ENCODE results near the gene CYP27C1.

CYP27C1 gene

DNA sequence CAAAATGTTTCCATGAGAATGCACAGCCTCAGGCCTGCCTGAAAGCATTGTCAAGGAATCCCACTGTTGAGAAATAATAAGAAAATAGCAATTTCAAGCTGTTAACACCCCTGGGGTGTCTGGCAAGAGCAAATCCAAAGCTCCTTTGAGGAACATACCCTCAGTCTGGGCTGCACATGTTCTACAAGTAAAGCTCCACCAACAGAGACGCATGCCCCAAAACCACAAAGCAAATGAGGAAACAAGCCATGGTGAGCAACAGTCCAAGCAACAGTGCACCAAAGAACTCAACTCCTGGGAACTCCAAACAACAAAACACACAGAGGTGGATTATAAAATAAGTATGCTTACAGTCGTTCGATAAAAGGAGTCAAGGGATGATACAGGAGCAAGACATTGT, 40.3 kb downstream of the CYP27C1 start:
- Histone ChIP-seq H3K4me2 (ENCODE audit: low read depth, low read length, poor library complexity, severe bottlenecking) (no peak overlapping the region), H3K36me3 (ENCODE audit: insufficient read depth, low read length) (no peaks in the 10 kb centered on the region), H3F3A (ENCODE audit: low read depth) (no peaks in the 10 kb centered on the region; the same call in 1 of the 2 replicates), H3K9me3 (ENCODE audit: insufficient read depth, low read depth, low read length) (no peaks in the 10 kb centered on the region), H3K9ac (ENCODE audit: low read depth, low read length, poor library complexity, severe bottlenecking) (no peak overlapping the region), H3K4me3 (ENCODE audit: low read length, poor library complexity, severe bottlenecking) (no peak overlapping the region), H3K79me2 (ENCODE audit: insufficient read depth, low read length) (no peaks in the 10 kb centered on the region), H4K20me1 (ENCODE audit: insufficient read depth, low read length, poor library complexity, severe bottlenecking) (no peaks in the 10 kb centered on the region), H2AFZ (ENCODE audit: low read length) (no peak overlapping the region), H3K27me3 (ENCODE audit: insufficient read depth, low read length, poor library complexity, severe bottlenecking) (no peaks in the 10 kb centered on the region), H3K4me1 (ENCODE audit: insufficient read depth, low read length, poor library complexity, severe bottlenecking) (no peaks in the 10 kb centered on the region), H3K9me2 (replicated peaks; ENCODE audit: low read depth, low read length) (no peaks in the 10 kb centered on the region)
- TF ChIP-seq, protein P1, sequence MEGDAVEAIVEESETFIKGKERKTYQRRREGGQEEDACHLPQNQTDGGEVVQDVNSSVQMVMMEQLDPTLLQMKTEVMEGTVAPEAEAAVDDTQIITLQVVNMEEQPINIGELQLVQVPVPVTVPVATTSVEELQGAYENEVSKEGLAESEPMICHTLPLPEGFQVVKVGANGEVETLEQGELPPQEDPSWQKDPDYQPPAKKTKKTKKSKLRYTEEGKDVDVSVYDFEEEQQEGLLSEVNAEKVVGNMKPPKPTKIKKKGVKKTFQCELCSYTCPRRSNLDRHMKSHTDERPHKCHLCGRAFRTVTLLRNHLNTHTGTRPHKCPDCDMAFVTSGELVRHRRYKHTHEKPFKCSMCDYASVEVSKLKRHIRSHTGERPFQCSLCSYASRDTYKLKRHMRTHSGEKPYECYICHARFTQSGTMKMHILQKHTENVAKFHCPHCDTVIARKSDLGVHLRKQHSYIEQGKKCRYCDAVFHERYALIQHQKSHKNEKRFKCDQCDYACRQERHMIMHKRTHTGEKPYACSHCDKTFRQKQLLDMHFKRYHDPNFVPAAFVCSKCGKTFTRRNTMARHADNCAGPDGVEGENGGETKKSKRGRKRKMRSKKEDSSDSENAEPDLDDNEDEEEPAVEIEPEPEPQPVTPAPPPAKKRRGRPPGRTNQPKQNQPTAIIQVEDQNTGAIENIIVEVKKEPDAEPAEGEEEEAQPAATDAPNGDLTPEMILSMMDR (conservative IDR thresholded peaks at IDR 0.05; ENCODE audit: low read length), result no peak
- TF ChIP-seq EZH2phosphoT487 (IDR thresholded peaks at IDR 0.05; ENCODE audit: borderline replicate concordance), result no peak

DNA sequence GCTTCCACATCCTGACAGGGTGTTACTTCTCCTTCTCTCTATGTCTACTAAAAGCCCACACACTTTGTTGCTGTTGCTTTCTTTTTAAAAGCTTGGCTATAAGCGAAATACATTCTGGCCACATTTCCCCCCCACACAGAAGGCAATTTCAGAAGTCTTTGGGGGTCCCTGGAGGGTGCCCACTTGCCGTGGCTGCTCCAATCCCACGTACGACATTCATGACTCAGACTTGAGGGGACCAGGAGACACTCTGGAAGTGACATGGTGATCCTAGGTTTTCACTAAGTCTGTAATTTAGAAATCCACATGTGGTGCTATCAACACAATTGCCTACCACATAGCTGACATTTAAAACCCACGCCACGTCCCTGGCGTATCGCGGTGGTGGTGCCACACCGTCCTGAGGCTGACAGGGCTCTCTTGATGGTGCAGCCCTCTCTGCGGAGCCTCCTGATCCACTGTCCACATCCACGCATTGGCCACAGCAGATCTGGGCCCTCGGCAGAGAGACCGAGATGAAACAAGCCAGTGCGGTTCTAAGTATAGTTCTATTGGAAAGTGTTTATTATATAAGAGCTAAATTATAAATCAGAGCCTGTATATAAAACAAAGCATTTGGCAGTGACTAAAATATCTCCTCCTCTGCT, 42.4 kb downstream of the CYP27C1 start:
- Histone ChIP-seq H3K36me3 (ENCODE audit: insufficient read depth, low read length) (no peaks in the 10 kb centered on the region), H3K27me3 (ENCODE audit: insufficient read depth, low read length, poor library complexity, severe bottlenecking) (no peaks in the 10 kb centered on the region)

DNA sequence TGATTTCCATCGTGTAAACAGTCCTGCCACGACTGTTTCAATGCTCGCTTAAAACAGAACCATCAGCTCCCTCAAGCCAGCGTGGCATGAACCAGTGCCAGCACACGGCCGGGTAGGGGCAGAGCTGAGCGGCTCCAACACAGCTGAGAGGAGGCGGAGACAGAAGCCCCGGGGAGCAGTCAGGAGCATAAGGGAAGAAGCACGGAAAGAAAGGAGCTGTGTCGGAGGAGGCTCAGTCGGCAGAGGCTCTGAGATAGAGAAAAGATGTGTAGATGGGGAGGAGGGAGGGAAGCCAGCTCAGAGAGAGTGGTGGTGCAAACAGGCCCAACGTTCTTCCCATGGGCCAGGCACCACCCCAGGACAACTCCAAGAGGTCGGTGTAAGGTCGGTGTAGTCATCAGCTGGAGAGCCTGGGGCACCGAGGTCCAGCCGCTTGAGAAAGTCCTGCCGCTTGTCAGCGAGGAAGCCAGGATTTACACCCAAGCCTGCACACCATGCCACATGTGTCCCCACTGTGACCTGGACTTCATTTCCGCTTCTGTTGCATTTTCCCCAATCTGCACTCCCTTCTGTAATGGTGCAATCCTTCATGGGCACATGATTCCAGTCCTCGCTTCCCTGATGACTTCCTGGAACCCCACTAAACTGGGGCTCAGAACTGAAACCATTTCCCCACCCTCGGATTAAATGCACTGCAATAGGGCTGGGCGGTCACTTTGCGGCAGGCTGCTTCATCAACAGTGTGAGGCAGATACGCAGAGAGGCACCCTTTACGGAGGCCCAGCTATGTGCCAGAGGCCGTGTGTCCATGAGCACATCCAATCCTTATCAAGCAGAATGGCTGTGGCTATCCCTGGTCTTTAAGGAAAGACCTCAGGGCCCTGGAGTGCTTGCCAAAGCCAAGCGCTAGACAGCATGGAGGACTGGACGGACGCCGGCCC, 43.5 kb downstream of the CYP27C1 start:
- no peak overlapping the region for H3K9ac ChIP-seq (ENCODE audit: low read depth, low read length, poor library complexity, severe bottlenecking)
- H3K9me3 ChIP-seq (ENCODE audit: insufficient read depth, low read depth, low read length), result no peaks in the 10 kb centered on the region
- H3K79me2 ChIP-seq (ENCODE audit: insufficient read depth, low read length), result no peaks in the 10 kb centered on the region
- TF ChIP-seq, protein P1 (conservative IDR thresholded peaks at IDR 0.05; ENCODE audit: low read length), result no peak
- TF ChIP-seq EZH2phosphoT487 (IDR thresholded peaks at IDR 0.05; ENCODE audit: borderline replicate concordance), result no peak
- no peaks in the 10 kb centered on the region for H3K9me2 ChIP-seq (replicated peaks; ENCODE audit: low read depth, low read length)
- H3K4me2 ChIP-seq (ENCODE audit: low read depth, low read length, poor library complexity, severe bottlenecking), result no peak overlapping the region
- H3K36me3 ChIP-seq (ENCODE audit: insufficient read depth, low read length), result no peaks in the 10 kb centered on the region
- no peak overlapping the region for H2AFZ ChIP-seq (ENCODE audit: low read length)
- H3K27me3 ChIP-seq (ENCODE audit: insufficient read depth, low read length, poor library complexity, severe bottlenecking), result no peaks in the 10 kb centered on the region
- H3F3A ChIP-seq (ENCODE audit: low read depth), result no peaks in the 10 kb centered on the region; the same call in 1 of the 2 replicates
- H4K20me1 ChIP-seq (ENCODE audit: insufficient read depth, low read length, poor library complexity, severe bottlenecking), result no peaks in the 10 kb centered on the region
- H3K4me3 ChIP-seq (ENCODE audit: low read length, poor library complexity, severe bottlenecking), result no peak overlapping the region
- no peaks in the 10 kb centered on the region for H3K4me1 ChIP-seq (ENCODE audit: insufficient read depth, low read length, poor library complexity, severe bottlenecking)

More for the DNA sequence above, 42.4 kb downstream of the CYP27C1 start:
- Histone ChIP-seq H3K79me2 (ENCODE audit: insufficient read depth, low read length) (no peaks in the 10 kb centered on the region), H3K9me3 (ENCODE audit: insufficient read depth, low read depth, low read length) (no peaks in the 10 kb centered on the region), H3K4me1 (ENCODE audit: insufficient read depth, low read length, poor library complexity, severe bottlenecking) (no peaks in the 10 kb centered on the region), H3K4me3 (ENCODE audit: low read length, poor library complexity, severe bottlenecking) (no peak overlapping the region), H3K9me2 (replicated peaks; ENCODE audit: low read depth, low read length) (no peaks in the 10 kb centered on the region), H3K4me2 (ENCODE audit: low read depth, low read length, poor library complexity, severe bottlenecking) (no peak overlapping the region), H4K20me1 (ENCODE audit: insufficient read depth, low read length, poor library complexity, severe bottlenecking) (no peaks in the 10 kb centered on the region), H3K9ac (ENCODE audit: low read depth, low read length, poor library complexity, severe bottlenecking) (no peak overlapping the region), H2AFZ (ENCODE audit: low read length) (no peak overlapping the region), H3F3A (ENCODE audit: low read depth) (no peaks in the 10 kb centered on the region; the same call in 1 of the 2 replicates)
- TF ChIP-seq, protein P1 (conservative IDR thresholded peaks at IDR 0.05; ENCODE audit: low read length), result no peak
- TF ChIP-seq EZH2phosphoT487 (IDR thresholded peaks at IDR 0.05; ENCODE audit: borderline replicate concordance), result no peak
